ENCODE data around the gene CRHR1. TPM values are rescaled to one million over a fixed set of nuclear protein-coding genes. Genes with fewer than 3 reads are reported as not detected.

CRHR1 gene
- total RNA-seq, 2 experiments from 2014 or later, result not detected

DNA sequence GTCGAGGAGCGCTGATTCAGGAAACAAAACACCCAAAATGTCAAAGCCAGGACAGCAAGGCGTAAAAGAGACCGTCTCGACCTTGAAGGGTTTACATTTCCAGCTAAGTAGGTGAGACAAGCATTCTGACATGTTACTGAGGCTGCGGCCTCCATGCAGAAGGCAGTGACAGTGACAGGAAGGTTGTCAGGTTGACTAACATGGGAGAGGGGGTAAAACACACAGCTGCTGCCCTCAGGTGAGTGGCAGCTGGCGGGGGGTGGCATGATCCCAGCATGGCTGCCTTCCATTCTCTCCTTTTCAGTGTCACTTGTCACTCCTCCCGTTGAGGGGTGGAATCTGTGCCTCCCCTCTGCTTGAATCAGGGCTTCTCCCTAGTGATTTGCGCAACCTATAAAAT, 31.9 kb upstream of the CRHR1 start:
- H3K27me3 Mint-ChIP-seq, result peaks cover 26% of the 10 kb centered on the region
- no peaks in the 10 kb centered on the region for H3K9me3 Mint-ChIP-seq
- H3K4me1 Mint-ChIP-seq, result no peaks in the 10 kb centered on the region
- DNase-seq, result no peak
- H3K36me3 Mint-ChIP-seq, result no peaks in the 10 kb centered on the region
- H3K4me3 Mint-ChIP-seq, result no peak overlapping the region
- H3K27ac Mint-ChIP-seq, result no peak overlapping the region

- Mint-ChIP-seq H3K36me3 (no peaks in the 10 kb centered on the region), H3K4me1 (no peaks in the 10 kb centered on the region), H3K4me3 (no peak overlapping the region), H3K9me3 (no peaks in the 10 kb centered on the region), H3K27me3 (peaks cover 30% of the 10 kb centered on the region), H3K27ac (peak overlapping the region; percentile 14)
- no peak for DNase-seq
Observed at GRCh38 chr17:45753645-45754225, 30.4 kb upstream of the CRHR1 start.

DNA sequence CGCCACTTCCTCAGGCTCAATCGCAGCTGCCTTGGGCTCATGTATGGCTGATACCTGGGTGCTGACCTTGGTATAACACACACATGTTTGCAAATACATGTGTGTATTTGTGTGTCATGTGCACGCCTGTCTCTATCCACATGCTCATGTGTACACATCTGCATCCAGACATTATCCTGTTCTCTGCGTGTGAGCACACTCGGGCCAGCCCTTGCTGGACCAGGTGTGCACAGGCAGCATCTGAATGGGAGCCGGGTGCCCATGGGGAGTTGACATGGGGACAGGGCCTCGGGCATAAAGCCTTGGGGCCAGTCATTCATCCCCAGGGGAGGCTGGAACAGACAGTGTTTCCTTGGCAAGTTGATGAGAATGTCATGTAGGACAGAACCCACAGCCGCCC, 29.1 kb upstream of the CRHR1 start:
- no peak for DNase-seq
- Mint-ChIP-seq H3K27ac (no peak overlapping the region), H3K4me1 (no peaks in the 10 kb centered on the region), H3K4me3 (no peak overlapping the region), H3K36me3 (no peaks in the 10 kb centered on the region), H3K9me3 (no peaks in the 10 kb centered on the region), H3K27me3 (peaks cover 25% of the 10 kb centered on the region)

GRCh38 chr17:45756266-45756991, 27.7 kb upstream of the CRHR1 start:
- no peak for DNase-seq
- Mint-ChIP-seq H3K4me3 (no peak overlapping the region), H3K4me1 (no peaks in the 10 kb centered on the region), H3K27me3 (peaks cover 25% of the 10 kb centered on the region), H3K36me3 (no peaks in the 10 kb centered on the region), H3K9me3 (no peaks in the 10 kb centered on the region), H3K27ac (no peak overlapping the region)

GRCh38 chr17:45757431-45758218, 26.5 kb upstream of the CRHR1 start:
- H3K27me3 Mint-ChIP-seq, result peaks cover 22% of the 10 kb centered on the region
- DNase-seq, result no peak
- H3K9me3 Mint-ChIP-seq, result no peaks in the 10 kb centered on the region
- H3K4me1 Mint-ChIP-seq, result no peaks in the 10 kb centered on the region
- no peak overlapping the region for H3K27ac Mint-ChIP-seq
- no peaks in the 10 kb centered on the region for H3K36me3 Mint-ChIP-seq
- no peak overlapping the region for H3K4me3 Mint-ChIP-seq

DNA sequence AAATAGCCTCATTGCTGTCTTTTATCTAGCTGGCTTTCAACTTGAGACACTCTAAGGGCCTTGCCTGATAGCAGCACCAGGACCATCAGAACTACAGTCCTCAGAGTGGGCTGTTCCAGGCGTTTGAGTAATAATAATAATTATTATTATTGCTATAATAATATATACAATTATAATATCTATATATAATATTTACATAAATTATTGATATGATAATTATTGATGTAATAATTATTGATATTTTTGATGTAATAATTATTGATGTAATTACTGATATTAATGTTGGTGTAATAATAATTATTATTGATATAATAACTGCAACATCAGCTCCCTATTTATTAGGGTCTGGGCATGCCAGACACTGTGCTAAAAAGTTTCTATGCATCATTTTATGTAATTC, 25.6 kb upstream of the CRHR1 start:
- Mint-ChIP-seq H3K36me3 (no peaks in the 10 kb centered on the region), H3K27ac (no peak overlapping the region), H3K4me3 (no peak overlapping the region), H3K4me1 (no peaks in the 10 kb centered on the region), H3K27me3 (peaks cover 20% of the 10 kb centered on the region), H3K9me3 (no peaks in the 10 kb centered on the region)
- no peak for DNase-seq

DNA sequence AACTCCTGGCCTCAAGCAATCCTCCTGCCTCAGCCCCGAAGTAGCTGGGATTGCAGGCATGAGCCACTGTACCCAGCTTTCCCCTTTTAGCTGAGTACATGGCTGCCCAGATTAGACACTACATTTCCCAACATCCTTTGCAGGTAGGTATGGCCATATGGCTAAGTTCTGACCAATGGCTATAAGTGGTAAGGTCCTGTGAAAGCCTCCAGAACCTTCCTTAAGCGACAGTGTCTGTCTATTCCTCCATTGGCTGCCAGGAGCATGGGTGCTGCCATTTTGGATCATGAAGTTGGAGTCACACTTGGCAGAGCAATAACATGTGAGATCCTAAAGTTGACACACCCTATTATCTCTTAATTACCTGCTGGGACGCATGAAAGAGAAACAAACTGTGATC, 24.4 kb upstream of the CRHR1 start:
- H3K36me3 Mint-ChIP-seq, result no peaks in the 10 kb centered on the region
- no peak overlapping the region for H3K4me3 Mint-ChIP-seq
- no peak overlapping the region for H3K27ac Mint-ChIP-seq
- H3K4me1 Mint-ChIP-seq, result no peaks in the 10 kb centered on the region
- no peak for DNase-seq
- H3K27me3 Mint-ChIP-seq, result peaks cover 27% of the 10 kb centered on the region
- H3K9me3 Mint-ChIP-seq, result no peaks in the 10 kb centered on the region

DNA sequence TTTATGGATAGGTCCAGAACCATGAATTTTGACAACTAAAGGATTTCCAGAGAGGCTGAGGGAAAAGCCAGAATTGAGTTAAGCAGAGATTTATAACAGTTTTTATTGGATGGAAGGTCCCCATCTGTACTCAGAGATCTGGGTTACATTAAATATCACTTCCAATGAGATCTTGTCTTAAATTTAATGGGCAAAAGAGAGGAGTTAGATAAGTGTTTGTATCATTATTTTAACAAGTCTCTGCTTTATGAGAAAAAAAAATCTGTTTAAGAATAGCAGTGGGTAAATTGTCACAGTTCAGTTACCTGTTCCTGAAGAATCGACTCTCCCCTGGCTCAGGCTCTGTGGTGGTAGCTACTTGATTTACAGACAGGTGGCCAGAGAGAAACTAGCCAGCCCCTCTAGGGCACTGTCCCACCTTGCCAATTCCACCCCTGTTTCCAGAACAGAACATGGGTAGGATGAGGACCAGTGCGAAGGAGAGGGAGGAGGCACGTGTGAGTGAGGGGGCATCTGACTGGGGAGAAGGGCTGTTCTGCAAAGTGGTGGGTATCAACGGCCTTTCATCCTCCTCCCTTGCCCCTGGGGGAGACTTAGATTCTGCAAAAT, 22.1 kb upstream of the CRHR1 start:
- Mint-ChIP-seq H3K4me3 (no peak overlapping the region), H3K9me3 (no peaks in the 10 kb centered on the region), H3K27ac (no peak overlapping the region), H3K4me1 (no peaks in the 10 kb centered on the region), H3K36me3 (no peaks in the 10 kb centered on the region), H3K27me3 (peaks cover 14% of the 10 kb centered on the region)
- no peak for DNase-seq

DNA sequence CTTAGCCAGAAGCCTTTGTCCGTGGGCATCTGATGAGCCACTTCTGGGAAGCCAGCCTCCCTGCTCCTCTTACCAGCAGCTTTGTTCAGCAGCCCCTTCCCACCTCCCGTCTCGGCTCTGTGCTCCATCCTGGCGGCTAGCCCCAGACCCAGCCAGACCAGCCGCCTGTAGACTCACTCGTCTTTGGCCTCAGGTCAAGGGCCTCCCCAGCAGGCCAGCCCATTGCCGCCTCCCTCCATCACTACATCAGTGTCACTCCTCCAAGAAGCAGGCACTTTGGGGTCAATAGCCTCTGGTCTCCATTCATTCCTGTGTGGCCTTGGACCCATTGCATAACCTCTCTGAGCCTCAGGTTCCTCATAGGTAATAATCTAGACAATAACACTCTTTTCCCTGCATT, 20.9 kb upstream of the CRHR1 start:
- H3K27ac Mint-ChIP-seq, result no peak overlapping the region
- no peak overlapping the region for H3K4me3 Mint-ChIP-seq
- no peaks in the 10 kb centered on the region for H3K4me1 Mint-ChIP-seq
- no peaks in the 10 kb centered on the region for H3K9me3 Mint-ChIP-seq
- peaks cover 18% of the 10 kb centered on the region for H3K27me3 Mint-ChIP-seq
- DNase-seq, result no peak
- H3K36me3 Mint-ChIP-seq, result no peaks in the 10 kb centered on the region

- Mint-ChIP-seq H3K36me3 (no peaks in the 10 kb centered on the region), H3K27me3 (peaks cover 25% of the 10 kb centered on the region), H3K27ac (no peak overlapping the region), H3K4me1 (no peaks in the 10 kb centered on the region), H3K4me3 (no peak overlapping the region), H3K9me3 (no peaks in the 10 kb centered on the region)
- DNase-seq, result no peak
Observed at GRCh38 chr17:45764479-45764878, 19.6 kb upstream of the CRHR1 start.

- DNase-seq, result no peak
- peaks cover 38% of the 10 kb centered on the region for H3K27me3 Mint-ChIP-seq
- H3K27ac Mint-ChIP-seq, result no peak overlapping the region
- H3K36me3 Mint-ChIP-seq, result no peaks in the 10 kb centered on the region
- no peak overlapping the region for H3K4me3 Mint-ChIP-seq
- no peaks in the 10 kb centered on the region for H3K9me3 Mint-ChIP-seq
- H3K4me1 Mint-ChIP-seq, result no peaks in the 10 kb centered on the region
Observed at GRCh38 chr17:45768000-45768399, 16.1 kb upstream of the CRHR1 start.

GRCh38 chr17:45770632-45771270, 13.4 kb upstream of the CRHR1 start:
- no peaks in the 10 kb centered on the region for H3K4me1 Mint-ChIP-seq
- DNase-seq, result no peak
- H3K9me3 Mint-ChIP-seq, result peaks cover 3% of the 10 kb centered on the region
- peaks cover 44% of the 10 kb centered on the region for H3K27me3 Mint-ChIP-seq
- H3K4me3 Mint-ChIP-seq, result no peak overlapping the region
- H3K36me3 Mint-ChIP-seq, result no peaks in the 10 kb centered on the region
- H3K27ac Mint-ChIP-seq, result no peak overlapping the region

- H3K27me3 Mint-ChIP-seq, result peaks cover 44% of the 10 kb centered on the region
- no peaks in the 10 kb centered on the region for H3K36me3 Mint-ChIP-seq
- H3K4me1 Mint-ChIP-seq, result no peaks in the 10 kb centered on the region
- H3K4me3 Mint-ChIP-seq, result no peak overlapping the region
- H3K9me3 Mint-ChIP-seq, result peaks cover 3% of the 10 kb centered on the region
- DNase-seq, result no peak
- H3K27ac Mint-ChIP-seq, result no peak overlapping the region
Observed at GRCh38 chr17:45771271-45771959, 12.7 kb upstream of the CRHR1 start.

GRCh38 chr17:45775148-45775547, 9.0 kb upstream of the CRHR1 start:
- peaks cover 3% of the 10 kb centered on the region for H3K9me3 Mint-ChIP-seq
- peaks cover 44% of the 10 kb centered on the region for H3K27me3 Mint-ChIP-seq
- no peak for DNase-seq
- no peaks in the 10 kb centered on the region for H3K4me1 Mint-ChIP-seq
- no peak overlapping the region for H3K4me3 Mint-ChIP-seq
- no peaks in the 10 kb centered on the region for H3K36me3 Mint-ChIP-seq
- no peak overlapping the region for H3K27ac Mint-ChIP-seq
